ENCODE results near the gene SLC16A11. TPM values are rescaled to one million over a fixed set of nuclear protein-coding genes. Genes with fewer than 3 reads are reported as not detected.

Gene SLC16A11
- polyA plus RNA-seq, 1 donor from 2014 or later = not detected

DNA sequence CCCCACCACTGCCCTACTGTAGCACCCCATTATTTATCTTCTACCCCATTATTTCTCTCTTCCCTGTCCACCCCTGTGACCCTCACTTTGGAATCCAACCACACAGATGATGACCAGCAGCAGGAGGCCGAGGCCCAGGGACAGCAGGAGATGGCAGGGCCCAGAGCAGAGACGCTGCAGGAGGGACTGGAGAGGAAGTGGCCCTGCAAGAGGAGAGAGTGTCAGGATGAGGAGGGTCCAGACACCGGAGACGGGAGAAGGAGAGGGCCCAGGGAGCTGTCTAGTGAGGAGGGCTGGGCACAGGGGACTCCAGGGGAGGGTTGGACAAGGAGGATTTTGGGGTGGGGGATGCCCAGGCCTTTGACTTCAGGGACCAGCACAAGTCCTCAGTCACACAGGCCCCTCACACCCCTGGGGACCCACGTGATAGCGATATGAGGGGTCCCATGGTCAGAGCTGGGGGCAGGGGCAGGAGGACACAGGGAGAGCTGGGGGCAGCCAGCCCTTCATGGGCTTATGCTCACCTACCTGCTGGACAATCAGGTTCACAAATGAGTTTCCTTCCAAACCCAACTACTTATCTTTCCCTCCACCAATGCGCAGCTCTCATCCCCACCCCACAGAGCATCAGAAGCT, 34.1 kb upstream of the SLC16A11 start:
- Histone ChIP-seq H3K9ac (ENCODE audit: low read length) (no peak overlapping the region), H3K36me3 (ENCODE audit: insufficient read depth, low read length) (no peaks in the 10 kb centered on the region), H3K4me2 (ENCODE audit: low read length) (no peak overlapping the region), H3K27ac (ENCODE audit: low read length) (no peak overlapping the region), H3K9me2 (ENCODE audit: insufficient read depth, low read length) (no peaks in the 10 kb centered on the region), H3F3A (ENCODE audit: insufficient read depth, low read length, poor library complexity, severe bottlenecking) (no peaks in the 10 kb centered on the region), H2AFZ (ENCODE audit: low read depth, low read length) (no peak overlapping the region), H3K79me2 (replicated peaks; ENCODE audit: insufficient read depth, low read length) (no peaks in the 10 kb centered on the region), H3K27me3 (ENCODE audit: insufficient read depth, low read depth, low read length) (no peaks in the 10 kb centered on the region), H3K9me3 (ENCODE audit: low read length) (no peaks in the 10 kb centered on the region), H3K4me3 (ENCODE audit: low read length) (no peak overlapping the region), H4K20me1 (ENCODE audit: insufficient read depth) (no peaks in the 10 kb centered on the region)
- TF ChIP-seq RAD21 (conservative IDR thresholded peaks at IDR 0.05) (no peak), EP300 (conservative IDR thresholded peaks at IDR 0.05; ENCODE audit: poor library complexity, severe bottlenecking) (no peak), POLR2AphosphoS5 (IDR thresholded peaks at IDR 0.05) (no peak), TAF1 (IDR thresholded peaks at IDR 0.05; ENCODE audit: low read depth) (no peak), SMC3 (conservative IDR thresholded peaks at IDR 0.05; ENCODE audit: poor library complexity) (no peak), MXI1 (conservative IDR thresholded peaks at IDR 0.05; ENCODE audit: poor library complexity, severe bottlenecking) (no peak)
- TF ChIP-seq, protein P1, sequence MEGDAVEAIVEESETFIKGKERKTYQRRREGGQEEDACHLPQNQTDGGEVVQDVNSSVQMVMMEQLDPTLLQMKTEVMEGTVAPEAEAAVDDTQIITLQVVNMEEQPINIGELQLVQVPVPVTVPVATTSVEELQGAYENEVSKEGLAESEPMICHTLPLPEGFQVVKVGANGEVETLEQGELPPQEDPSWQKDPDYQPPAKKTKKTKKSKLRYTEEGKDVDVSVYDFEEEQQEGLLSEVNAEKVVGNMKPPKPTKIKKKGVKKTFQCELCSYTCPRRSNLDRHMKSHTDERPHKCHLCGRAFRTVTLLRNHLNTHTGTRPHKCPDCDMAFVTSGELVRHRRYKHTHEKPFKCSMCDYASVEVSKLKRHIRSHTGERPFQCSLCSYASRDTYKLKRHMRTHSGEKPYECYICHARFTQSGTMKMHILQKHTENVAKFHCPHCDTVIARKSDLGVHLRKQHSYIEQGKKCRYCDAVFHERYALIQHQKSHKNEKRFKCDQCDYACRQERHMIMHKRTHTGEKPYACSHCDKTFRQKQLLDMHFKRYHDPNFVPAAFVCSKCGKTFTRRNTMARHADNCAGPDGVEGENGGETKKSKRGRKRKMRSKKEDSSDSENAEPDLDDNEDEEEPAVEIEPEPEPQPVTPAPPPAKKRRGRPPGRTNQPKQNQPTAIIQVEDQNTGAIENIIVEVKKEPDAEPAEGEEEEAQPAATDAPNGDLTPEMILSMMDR (IDR thresholded peaks at IDR 0.05; ENCODE audit: poor library complexity, severe bottlenecking) = no peak
- TF ChIP-seq, protein P2, sequence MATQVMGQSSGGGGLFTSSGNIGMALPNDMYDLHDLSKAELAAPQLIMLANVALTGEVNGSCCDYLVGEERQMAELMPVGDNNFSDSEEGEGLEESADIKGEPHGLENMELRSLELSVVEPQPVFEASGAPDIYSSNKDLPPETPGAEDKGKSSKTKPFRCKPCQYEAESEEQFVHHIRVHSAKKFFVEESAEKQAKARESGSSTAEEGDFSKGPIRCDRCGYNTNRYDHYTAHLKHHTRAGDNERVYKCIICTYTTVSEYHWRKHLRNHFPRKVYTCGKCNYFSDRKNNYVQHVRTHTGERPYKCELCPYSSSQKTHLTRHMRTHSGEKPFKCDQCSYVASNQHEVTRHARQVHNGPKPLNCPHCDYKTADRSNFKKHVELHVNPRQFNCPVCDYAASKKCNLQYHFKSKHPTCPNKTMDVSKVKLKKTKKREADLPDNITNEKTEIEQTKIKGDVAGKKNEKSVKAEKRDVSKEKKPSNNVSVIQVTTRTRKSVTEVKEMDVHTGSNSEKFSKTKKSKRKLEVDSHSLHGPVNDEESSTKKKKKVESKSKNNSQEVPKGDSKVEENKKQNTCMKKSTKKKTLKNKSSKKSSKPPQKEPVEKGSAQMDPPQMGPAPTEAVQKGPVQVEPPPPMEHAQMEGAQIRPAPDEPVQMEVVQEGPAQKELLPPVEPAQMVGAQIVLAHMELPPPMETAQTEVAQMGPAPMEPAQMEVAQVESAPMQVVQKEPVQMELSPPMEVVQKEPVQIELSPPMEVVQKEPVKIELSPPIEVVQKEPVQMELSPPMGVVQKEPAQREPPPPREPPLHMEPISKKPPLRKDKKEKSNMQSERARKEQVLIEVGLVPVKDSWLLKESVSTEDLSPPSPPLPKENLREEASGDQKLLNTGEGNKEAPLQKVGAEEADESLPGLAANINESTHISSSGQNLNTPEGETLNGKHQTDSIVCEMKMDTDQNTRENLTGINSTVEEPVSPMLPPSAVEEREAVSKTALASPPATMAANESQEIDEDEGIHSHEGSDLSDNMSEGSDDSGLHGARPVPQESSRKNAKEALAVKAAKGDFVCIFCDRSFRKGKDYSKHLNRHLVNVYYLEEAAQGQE (IDR thresholded peaks at IDR 0.05; ENCODE audit: borderline replicate concordance) = no peak

GRCh38 chr17:7074931-7075330, 31.0 kb upstream of the SLC16A11 start:
- no peak overlapping the region for H2AFZ ChIP-seq (ENCODE audit: low read depth, low read length)
- H3K4me2 ChIP-seq (ENCODE audit: low read length) = no peak overlapping the region
- no peak overlapping the region for H3K9ac ChIP-seq (ENCODE audit: low read length)
- H3K9me3 ChIP-seq (ENCODE audit: low read length) = no peaks in the 10 kb centered on the region
- no peaks in the 10 kb centered on the region for H3K9me2 ChIP-seq (ENCODE audit: insufficient read depth, low read length)
- no peaks in the 10 kb centered on the region for H3F3A ChIP-seq (ENCODE audit: insufficient read depth, low read length, poor library complexity, severe bottlenecking)
- no peaks in the 10 kb centered on the region for H3K36me3 ChIP-seq (ENCODE audit: insufficient read depth, low read length)
- no peaks in the 10 kb centered on the region for H3K27me3 ChIP-seq (ENCODE audit: insufficient read depth, low read depth, low read length)
- H3K79me2 ChIP-seq (replicated peaks; ENCODE audit: insufficient read depth, low read length) = no peaks in the 10 kb centered on the region
- no peak for TF ChIP-seq SMC3 (conservative IDR thresholded peaks at IDR 0.05; ENCODE audit: poor library complexity)
- TF ChIP-seq TAF1 (IDR thresholded peaks at IDR 0.05; ENCODE audit: low read depth) = no peak
- no peak for TF ChIP-seq MXI1 (conservative IDR thresholded peaks at IDR 0.05; ENCODE audit: poor library complexity, severe bottlenecking)
- TF ChIP-seq POLR2AphosphoS5 (IDR thresholded peaks at IDR 0.05) = no peak
- no peak for TF ChIP-seq EZH2 (IDR thresholded peaks at IDR 0.05; ENCODE audit: borderline replicate concordance, insufficient read depth, low read length, poor library complexity, severe bottlenecking)
- TF ChIP-seq RAD21 (conservative IDR thresholded peaks at IDR 0.05) = no peak
- TF ChIP-seq EP300 (conservative IDR thresholded peaks at IDR 0.05; ENCODE audit: poor library complexity, severe bottlenecking) = no peak
- TF ChIP-seq, protein P2 (IDR thresholded peaks at IDR 0.05; ENCODE audit: borderline replicate concordance) = no peak
- TF ChIP-seq, protein P1 (IDR thresholded peaks at IDR 0.05; ENCODE audit: poor library complexity, severe bottlenecking) = no peak
- no peak overlapping the region for H3K4me3 ChIP-seq (ENCODE audit: low read length)
- no peaks in the 10 kb centered on the region for H4K20me1 ChIP-seq (ENCODE audit: insufficient read depth)
- no peak overlapping the region for H3K27ac ChIP-seq (ENCODE audit: low read length)
